VCaP (cell line): ENCODE results near the gene KRTAP2-3.
"Not testable (repeated sequence)": the region's sequence is repeated elsewhere in the genome, so short reads cannot be mapped to it uniquely, and the experiment has no call there.

Source experiments
- H3K27ac ChIP-seq: fragments of 450-650 bp; 2 replicates; pipeline ENCODE4 v1.5.1; 2017
- TF ChIP-seq, protein P1 (sequence below): fragments of 450-650 bp; conservative IDR thresholded peaks from 2 replicates; pipeline ENCODE4 v1.5.1; 2017; ENCODE audit warnings: mild to moderate bottlenecking, moderate library complexity

KRTAP2-3 gene

DNA sequence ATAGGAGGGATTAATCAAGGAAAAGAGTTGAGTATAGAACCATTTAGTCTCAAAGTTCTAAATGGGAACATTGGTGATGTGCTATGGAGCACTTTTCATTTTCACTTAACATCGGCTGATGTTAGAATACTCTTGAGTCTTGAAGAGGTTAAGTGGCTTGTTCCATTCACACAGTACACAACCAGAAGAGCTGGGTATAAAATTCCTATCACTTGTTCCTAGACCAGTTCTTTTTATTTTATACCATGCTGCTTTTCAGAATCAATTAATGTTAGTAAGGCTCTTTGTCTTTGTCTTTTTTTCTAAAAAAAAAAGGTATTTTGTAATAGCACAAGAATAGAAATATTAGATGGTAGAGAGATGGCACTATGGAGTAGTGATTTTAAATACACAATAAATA lies 17.0 kb downstream of the KRTAP2-3 start:
- no peak overlapping the region for H3K27ac ChIP-seq
- TF ChIP-seq, protein P1, sequence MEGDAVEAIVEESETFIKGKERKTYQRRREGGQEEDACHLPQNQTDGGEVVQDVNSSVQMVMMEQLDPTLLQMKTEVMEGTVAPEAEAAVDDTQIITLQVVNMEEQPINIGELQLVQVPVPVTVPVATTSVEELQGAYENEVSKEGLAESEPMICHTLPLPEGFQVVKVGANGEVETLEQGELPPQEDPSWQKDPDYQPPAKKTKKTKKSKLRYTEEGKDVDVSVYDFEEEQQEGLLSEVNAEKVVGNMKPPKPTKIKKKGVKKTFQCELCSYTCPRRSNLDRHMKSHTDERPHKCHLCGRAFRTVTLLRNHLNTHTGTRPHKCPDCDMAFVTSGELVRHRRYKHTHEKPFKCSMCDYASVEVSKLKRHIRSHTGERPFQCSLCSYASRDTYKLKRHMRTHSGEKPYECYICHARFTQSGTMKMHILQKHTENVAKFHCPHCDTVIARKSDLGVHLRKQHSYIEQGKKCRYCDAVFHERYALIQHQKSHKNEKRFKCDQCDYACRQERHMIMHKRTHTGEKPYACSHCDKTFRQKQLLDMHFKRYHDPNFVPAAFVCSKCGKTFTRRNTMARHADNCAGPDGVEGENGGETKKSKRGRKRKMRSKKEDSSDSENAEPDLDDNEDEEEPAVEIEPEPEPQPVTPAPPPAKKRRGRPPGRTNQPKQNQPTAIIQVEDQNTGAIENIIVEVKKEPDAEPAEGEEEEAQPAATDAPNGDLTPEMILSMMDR, result no peak

DNA sequence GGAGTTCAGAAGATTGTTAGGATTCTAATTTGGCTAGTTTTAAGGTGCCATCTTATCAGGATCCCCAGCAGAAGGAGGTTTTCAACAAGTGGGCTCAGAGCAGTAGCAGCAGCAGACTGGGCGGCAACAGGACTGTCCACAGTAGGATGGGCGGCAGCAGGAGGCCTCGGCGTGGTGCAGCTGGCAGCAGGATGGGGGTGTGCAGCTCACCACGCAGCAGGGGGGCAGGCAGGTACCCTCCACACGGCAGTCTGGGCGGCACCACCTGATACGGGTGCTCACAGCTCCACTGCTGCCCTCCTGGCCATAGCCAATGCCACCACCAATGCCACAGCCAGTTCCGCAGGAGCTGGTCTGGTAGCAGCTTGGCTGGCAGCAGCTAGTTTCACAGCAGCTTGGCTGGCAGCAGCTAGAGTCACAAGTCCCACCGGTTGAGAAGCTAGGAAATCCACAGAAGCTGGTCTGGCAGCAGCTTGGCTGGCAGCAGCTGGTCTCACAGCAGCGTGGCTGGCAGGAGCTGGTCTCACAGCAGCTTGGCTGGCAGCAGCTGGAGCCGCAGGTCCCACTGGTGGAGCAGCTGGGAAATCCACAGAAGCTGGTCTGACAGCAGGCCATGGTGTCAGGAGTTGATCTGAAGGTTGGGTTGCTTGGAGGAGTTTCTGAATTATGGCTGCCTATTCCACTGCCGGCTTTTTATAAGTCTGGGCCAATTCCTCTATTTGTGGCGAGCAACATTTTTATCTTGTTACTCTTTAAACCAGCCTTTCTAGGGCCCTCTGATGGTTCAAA lies 18.9 kb downstream of the KRTAP2-3 start, which contains the start of gene KRTAP1-1:
Gene KRTAP1-1, minus strand, starts transcription at position 668 of the 789 bp plus-strand sequence. Its CDS starts 53 bp downstream, at position 615.
- TF ChIP-seq, protein P1, result 0 out of 2 replicates have a peak, but pooled peaks have one; percentile 12
- H3K27ac ChIP-seq, result not testable (repeated sequence)

DNA sequence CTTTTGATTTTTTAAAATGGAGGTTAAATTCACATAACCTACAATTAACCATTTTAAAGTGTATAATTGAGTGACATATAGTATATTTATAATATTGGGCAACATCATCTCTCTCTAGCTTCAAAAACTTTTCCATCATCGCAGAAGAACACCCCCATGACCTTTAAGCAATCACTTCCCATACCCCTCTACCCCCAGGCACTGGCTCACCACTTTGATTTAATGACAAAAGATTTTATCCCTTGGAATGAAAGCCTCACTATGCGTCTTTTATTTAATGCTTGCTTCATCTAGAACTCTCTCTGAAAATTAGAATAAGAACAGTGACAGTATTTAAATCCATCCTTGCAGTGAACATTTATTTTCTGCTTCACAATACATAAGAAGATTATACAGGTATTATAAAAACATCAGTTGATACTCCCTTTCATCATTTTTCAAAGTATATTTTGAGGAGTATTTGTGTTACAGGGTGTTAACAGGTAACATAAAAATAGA lies 22.0 kb downstream of the KRTAP2-3 start:
- TF ChIP-seq, protein P1, result no peak
- no peak overlapping the region for H3K27ac ChIP-seq

DNA sequence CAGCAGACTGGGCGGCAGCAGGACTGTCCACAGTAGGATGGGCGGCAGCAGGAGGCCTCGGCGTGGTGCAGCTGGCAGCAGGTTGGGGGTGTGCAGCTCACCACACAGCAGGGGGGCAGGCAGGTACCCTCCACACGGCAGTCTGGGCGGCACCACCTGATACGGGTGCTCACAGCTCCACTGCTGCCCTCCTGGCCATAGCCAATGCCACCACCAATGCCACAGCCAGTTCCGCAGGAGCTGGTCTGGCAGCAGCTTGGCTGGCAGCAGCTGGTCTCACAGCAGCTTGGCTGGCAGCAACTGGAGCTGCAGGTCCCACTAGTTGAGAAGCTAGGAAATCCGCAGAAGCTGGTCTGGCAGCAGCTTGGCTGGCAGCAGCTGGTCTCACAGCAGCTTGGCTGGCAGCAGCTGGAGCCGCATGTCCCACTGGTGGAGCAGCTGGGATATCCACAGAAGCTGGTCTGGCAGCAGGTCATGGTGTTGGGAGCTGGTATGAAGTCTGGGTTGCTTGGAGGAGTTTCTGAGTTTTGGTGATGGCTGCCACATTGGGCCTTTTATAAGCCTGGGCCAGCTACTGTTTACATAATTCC lies 25.5 kb downstream of the KRTAP2-3 start, which contains the start of gene KRTAP1-3:
Gene KRTAP1-3, minus strand, starts transcription at position 529 of the 590 bp plus-strand sequence. Its CDS starts 53 bp downstream, at position 476.
- H3K27ac ChIP-seq, result not testable (repeated sequence)

DNA sequence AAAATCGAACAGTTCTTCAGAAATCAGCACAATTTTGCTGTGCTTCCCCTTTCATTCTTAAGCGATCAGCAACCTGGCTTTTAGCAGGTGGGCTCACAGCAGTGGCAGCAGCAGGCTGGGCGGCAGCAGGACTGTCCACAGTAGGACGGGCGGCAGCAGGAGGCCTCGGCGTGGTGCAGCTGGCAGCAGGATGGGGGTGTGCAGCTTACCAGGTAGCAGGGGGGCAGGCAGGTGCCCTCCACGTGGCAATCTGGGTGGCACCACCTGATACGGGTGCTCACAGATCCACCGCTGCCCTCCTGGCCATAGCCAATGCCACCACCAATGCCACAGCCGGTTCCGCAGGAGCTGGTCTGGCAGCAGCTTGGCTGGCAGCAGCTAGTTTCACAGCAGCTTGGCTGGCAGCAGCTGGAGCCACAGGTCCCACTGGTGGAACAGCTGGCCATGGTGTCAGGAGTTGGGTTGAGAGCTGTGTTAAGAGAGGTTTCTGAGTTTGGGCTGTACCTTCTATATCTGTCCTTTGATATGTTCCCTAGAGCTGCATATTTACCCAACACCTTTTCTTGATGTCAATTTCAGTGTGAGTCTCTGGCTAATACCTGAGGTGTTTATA lies 30.2 kb downstream of the KRTAP2-3 start, which contains the start of gene KRTAP1-4:
Gene KRTAP1-4, minus strand, starts transcription at position 563 of the 613 bp plus-strand sequence. Its CDS starts 117 bp downstream, at position 446.
- TF ChIP-seq, protein P1, result no peak
- H3K27ac ChIP-seq, result no peak within 1 kb of the TSS

DNA sequence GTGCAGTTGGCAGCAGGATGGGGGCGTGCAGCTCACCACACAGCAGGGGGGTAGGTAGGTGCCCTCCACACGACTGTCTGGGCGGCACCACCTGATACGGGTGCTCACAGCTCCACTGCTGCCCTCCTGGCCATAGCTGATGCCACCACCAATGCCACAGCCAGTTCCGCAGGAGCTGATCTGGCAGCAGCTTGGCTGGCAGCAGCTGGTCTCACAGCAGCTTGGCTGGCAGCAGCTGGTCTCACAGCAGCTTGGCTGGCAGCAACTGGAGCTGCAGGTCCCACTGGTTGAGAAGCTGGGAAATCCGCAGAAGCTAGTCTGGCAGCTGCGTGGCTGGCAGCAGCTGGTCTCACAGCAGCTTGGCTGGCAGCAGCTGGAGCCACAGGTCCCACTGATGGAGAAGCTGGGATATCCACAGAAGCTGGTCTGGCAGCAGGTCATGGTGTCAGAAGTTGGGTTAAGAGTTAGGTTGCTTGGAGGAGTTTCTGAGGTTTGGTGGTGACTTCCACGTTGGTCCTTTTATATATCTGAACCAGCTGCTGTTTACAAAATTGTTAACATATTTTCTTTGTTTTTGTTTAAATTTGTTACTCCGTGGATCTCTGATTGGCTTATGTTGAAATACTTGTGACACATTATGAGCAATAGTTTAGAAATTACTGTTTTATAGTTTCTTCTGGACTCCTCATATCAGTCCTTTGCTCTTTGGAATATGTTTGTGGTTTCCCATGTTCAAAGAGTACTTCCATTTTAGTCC lies 33.0 kb downstream of the KRTAP2-3 start, which contains the start of gene KRTAP1-5:
Gene KRTAP1-5, minus strand, starts transcription at position 494 of the 757 bp plus-strand sequence. Its CDS starts 53 bp downstream, at position 441.
- TF ChIP-seq, protein P1, result no peak
- no peak within 1 kb of the TSS for H3K27ac ChIP-seq

DNA sequence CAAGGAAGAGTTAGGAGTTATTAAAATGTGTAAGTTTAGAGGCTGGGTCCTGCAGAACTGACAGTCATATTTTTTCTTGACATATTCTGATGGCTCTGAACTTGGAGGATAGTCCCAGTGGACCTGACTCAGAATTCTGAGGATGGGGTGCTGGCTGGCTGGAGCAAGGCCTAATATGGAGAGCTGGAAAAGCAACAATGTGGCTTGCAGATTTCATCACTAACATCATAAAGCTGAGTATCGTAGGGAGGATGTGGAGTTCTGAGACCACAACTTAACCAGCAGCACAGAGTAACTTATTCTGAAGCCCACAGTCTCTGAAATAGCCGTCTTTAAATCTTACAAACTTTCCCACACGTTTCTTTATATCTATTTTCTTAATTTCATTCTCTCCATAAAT lies 35.2 kb downstream of the KRTAP2-3 start:
- H3K27ac ChIP-seq, result no peak overlapping the region
- TF ChIP-seq, protein P1, result no peak
